TTC549 (cell line): ENCODE measurements around the gene SHKBP1.
A peak's percentile ranks its signal among the peaks of the same experiment; 100 is the strongest.
"Not testable (repeated sequence)": the region's sequence is repeated elsewhere in the genome, so short reads cannot be mapped to it uniquely, and the experiment has no call there.

ENCODE experiments used
- FAIRE-seq: peaks from 2 replicates; lab custom pipeline; 2012; peaks lifted over from hg19 to GRCh38; lab: Jason Lieb, UNC

Gene SHKBP1

GRCh38 chr19:40585982-40586422 is 9.3 kb downstream of the SHKBP1 start:
- FAIRE-seq, result no peak

- FAIRE-seq, result no peak
Measured at GRCh38 chr19:40586611-40587010, 9.9 kb downstream of the SHKBP1 start.

GRCh38 chr19:40588110-40588854 is 11.6 kb downstream of the SHKBP1 start:
- no peak for FAIRE-seq

GRCh38 chr19:40588926-40589569 is 12.4 kb downstream of the SHKBP1 start:
- FAIRE-seq, result no peak

- no peak for FAIRE-seq
Measured at GRCh38 chr19:40589591-40590429, 13.1 kb downstream of the SHKBP1 start.

GRCh38 chr19:40590464-40591265 is 14.0 kb downstream of the SHKBP1 start:
- FAIRE-seq, result no peak

GRCh38 chr19:40591724-40592123 is 15.1 kb downstream of the SHKBP1 start:
- FAIRE-seq, result not testable (repeated sequence)

GRCh38 chr19:40592170-40592569 is 15.5 kb downstream of the SHKBP1 start:
- FAIRE-seq, result peak; percentile 85

GRCh38 chr19:40594255-40594654 is 17.6 kb downstream of the SHKBP1 start:
- no peak for FAIRE-seq

GRCh38 chr19:40594657-40595091 is 18.0 kb downstream of the SHKBP1 start:
- no peak for FAIRE-seq

GRCh38 chr19:40596608-40597328 is 20.1 kb downstream of the SHKBP1 start:
- no peak for FAIRE-seq

GRCh38 chr19:40597329-40597838 is 20.7 kb downstream of the SHKBP1 start:
- no peak for FAIRE-seq

- FAIRE-seq, result peak; percentile 70
Measured at GRCh38 chr19:40598121-40598917, 21.6 kb downstream of the SHKBP1 start.

- FAIRE-seq, result no peak
Measured at GRCh38 chr19:40598918-40599307, 22.2 kb downstream of the SHKBP1 start.

GRCh38 chr19:40599331-40599901 is 22.7 kb downstream of the SHKBP1 start:
- FAIRE-seq, result no peak

GRCh38 chr19:40599902-40600569 is 23.4 kb downstream of the SHKBP1 start:
- FAIRE-seq, result no peak

- FAIRE-seq, result no peak
Measured at GRCh38 chr19:40600570-40601133, 24.0 kb downstream of the SHKBP1 start.

GRCh38 chr19:40601134-40601974 is 24.7 kb downstream of the SHKBP1 start, which contains the start of gene LTBP4:
Gene LTBP4, plus strand, starts transcription at chr19:40601369. Its CDS starts 19 bp downstream, at chr19:40601388.
- FAIRE-seq, result no peak
